Astrocyte (in vitro differentiated cells and primary cell): ENCODE measurements around the gene RPS29.
A peak's percentile ranks its signal among the peaks of the same experiment; 100 is the strongest.

Source experiments
- CTCF ChIP-seq: IDR thresholded peaks from 2 replicates; pipeline ENCODE4 v1.5.1; 2011; ENCODE audit warnings: low read depth, mild to moderate bottlenecking, inconsistent platforms, low read length, moderate library complexity; ENCODE audit not compliant: insufficient read depth
- EZH2 ChIP-seq: IDR thresholded peaks from 2 replicates; pipeline ENCODE4 v1.6.1; 2012; ENCODE audit warnings: mild to moderate bottlenecking, low read length, inconsistent platforms; ENCODE audit not compliant: insufficient read depth

GRCh38 chr14:49633640-49634546, 47.7 kb upstream of the RPS29 start:
- TF ChIP-seq CTCF (peak; percentile 46), EZH2 (no peak)
